NCI-H1105 (cell line): ENCODE data around the gene VRK1.

Experiments used
- DNase-seq: peaks from one replicate; lab custom pipeline; 2025; lab: John Stamatoyannopoulos, UW

VRK1 gene

GRCh38 chr14:96920820-96921219, 123.6 kb downstream of the VRK1 start:
- DNase-seq: no peak

DNA sequence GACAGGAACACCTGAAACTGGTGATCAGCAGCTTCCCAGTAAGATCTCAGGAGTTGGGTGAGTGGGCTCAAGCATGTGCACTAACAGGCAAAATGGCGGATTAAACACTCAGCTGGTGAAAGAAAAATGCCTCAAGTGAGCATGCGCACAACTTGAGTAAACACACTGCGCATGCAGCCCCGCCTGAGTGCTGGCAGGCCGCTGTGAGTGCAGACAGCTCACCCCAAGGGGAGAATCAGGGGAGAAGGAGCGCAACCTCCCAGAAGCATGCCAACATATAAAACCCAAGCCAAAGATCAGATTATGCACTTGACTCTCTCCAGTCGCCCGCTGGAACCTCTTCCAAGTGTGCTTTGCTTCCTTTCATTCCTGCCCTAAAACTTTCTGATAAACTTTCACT, 125.8 kb downstream of the VRK1 start:
- DNase-seq: no peak

GRCh38 chr14:96925422-96925821, 128.2 kb downstream of the VRK1 start:
- no peak for DNase-seq

DNA sequence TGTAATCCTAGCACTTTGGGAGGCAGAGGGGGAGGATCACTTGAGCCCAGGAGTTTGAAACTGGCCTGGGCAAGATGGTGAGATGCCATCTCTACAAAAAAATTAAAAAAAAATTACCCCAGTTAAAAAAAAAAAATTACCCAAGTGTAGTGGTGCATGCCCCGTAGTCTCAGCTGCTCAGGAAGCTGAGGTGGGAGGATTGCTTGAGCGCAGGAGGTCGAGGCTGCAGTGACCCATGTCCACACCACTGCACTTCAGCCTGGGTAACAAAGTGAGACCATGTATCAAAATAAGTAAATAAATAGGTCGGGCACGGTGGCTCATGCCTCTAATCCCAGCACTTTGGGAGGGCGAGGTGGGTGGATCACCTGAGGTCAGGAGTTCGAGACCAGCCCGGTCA, 128.8 kb downstream of the VRK1 start:
- no peak for DNase-seq

DNA sequence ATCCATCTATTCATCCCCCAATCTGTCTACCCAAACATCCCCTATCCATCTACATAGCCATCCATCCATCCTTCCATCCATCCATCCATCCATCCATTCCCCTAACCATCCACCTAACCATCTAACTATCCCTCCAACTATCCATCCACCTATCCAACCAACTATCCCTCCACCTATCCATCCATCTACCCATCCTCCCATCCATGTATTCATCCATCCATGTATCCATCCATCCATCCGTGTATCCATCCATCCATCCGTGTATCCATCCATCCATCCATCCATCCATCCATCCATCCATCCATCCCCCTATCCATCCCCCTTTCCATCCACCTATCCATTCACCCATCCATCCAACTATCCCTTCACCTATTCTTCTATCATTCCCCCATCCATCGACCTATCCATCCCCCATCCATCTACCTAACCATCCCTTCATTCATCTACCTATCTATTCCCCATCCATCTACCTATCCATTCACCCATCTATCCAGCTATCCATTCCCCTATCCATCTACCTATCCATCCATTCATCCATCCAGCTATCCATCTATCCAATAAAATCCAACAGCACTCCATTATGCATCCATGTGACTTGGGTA, 131.7 kb downstream of the VRK1 start:
- no peak for DNase-seq

GRCh38 chr14:96929950-96930349, 132.8 kb downstream of the VRK1 start:
- DNase-seq: no peak

DNA sequence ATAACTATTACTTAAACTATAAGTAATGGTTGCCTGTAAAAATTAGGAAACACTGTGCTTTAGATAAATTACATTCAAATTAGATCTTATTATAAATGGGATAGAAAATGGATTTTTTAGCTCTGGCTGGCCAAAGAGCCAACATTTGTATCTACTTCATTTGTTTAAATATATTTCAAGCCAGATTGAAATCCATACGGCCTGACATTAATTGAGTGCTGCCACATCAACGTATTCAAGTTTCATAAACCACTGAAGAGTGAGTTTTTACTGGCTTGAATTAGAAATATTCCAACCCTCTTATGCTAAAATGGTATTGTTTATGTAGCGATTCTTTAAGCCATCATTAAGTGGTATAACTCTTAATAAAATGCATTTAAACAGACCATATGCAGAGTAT, 133.3 kb downstream of the VRK1 start:
- no peak for DNase-seq
